IMR-90 (cell line): Measurements from ENCODE around the gene NR1H2. TPM values are rescaled to one million over a fixed set of nuclear protein-coding genes. Genes with fewer than 3 reads are reported as not detected.

Experiments used
- ATAC-seq: fragments of 200-7000 bp; cut with Tn5 transposase; 2 replicates; pipeline ENCODE4 v1.9.1; 2020; ENCODE audit warnings: low read depth, mild to moderate bottlenecking, moderate library complexity
- BruUV-seq: library from RNA; stranded (reverse); fragments of 400-500 nt; replicated peaks from 2 replicates; lab custom pipeline; 2021; lab: Mats Ljungman, UMichigan
- CTCF ChIA-PET: fragments of 300-600 bp; formaldehyde crosslinking; extraction: SDS; loops from one replicate; lab custom pipeline; 2021; ENCODE audit warnings: antibody characterized with exemption; lab: Yijun Ruan, JAX
- POLR2A ChIA-PET: fragments of 300-600 bp; sonication (Branson Sonifier 250); formaldehyde crosslinking; loops from one replicate; lab custom pipeline; 2022; ENCODE audit warnings: antibody characterized with exemption; ENCODE audit not compliant: unreplicated experiment; lab: Charles Lee
- DNase-seq: peaks from one replicate; pipeline ENCODE4 v3.0.0; 2013
- H2AFZ ChIP-seq: replicated peaks from 2 replicates; pipeline ENCODE3; 2013; ENCODE audit warnings: low read length, mild to moderate bottlenecking; ENCODE audit not compliant: poor library complexity
- H2AK5ac ChIP-seq: 2 replicates; pipeline ENCODE4 v1.6.1; 2013; ENCODE audit warnings: low read depth, low read length, inconsistent platforms
- H2AK9ac ChIP-seq: replicated peaks from 2 replicates; pipeline ENCODE3; 2013; ENCODE audit warnings: mild to moderate bottlenecking, low read depth, low read length, moderate library complexity; ENCODE audit not compliant: poor library complexity
- H2BK120ac ChIP-seq: 2 replicates; pipeline ENCODE4 v1.6.1; 2013; ENCODE audit warnings: low read depth, low read length, inconsistent platforms
- H2BK15ac ChIP-seq: 3 replicates; pipeline ENCODE4 v1.6.1; 2013; ENCODE audit warnings: low read depth, low read length, inconsistent platforms
- H2BK20ac ChIP-seq: 2 replicates; pipeline ENCODE4 v1.6.1; 2013; ENCODE audit warnings: low read depth, mild to moderate bottlenecking, inconsistent platforms, low read length, moderate library complexity
- H2BK5ac ChIP-seq: 2 replicates; pipeline ENCODE4 v1.6.1; 2013; ENCODE audit warnings: mild to moderate bottlenecking, low read depth, low read length, inconsistent platforms; ENCODE audit not compliant: poor library complexity, severe bottlenecking
- H3K14ac ChIP-seq: replicated peaks from 2 replicates; pipeline ENCODE4 v1.6.1; 2013; ENCODE audit warnings: low read depth, low read length, inconsistent platforms
- H3K18ac ChIP-seq: 2 replicates; pipeline ENCODE4 v1.6.1; 2013; ENCODE audit warnings: low read depth, low read length, control low read depth
- H3K23ac ChIP-seq: 2 replicates; pipeline ENCODE4 v1.6.1; 2013; ENCODE audit warnings: low read depth, low read length, inconsistent platforms
- H3K27ac ChIP-seq: 2 replicates; pipeline ENCODE4 v1.5.1; 2013; ENCODE audit warnings: mild to moderate bottlenecking, control low read depth, low read length; ENCODE audit not compliant: insufficient read depth
- H3K27me3 ChIP-seq: 2 replicates; pipeline ENCODE4 v1.6.1; 2013; ENCODE audit warnings: low read length; ENCODE audit not compliant: control insufficient read depth, insufficient read depth
- H3K36me3 ChIP-seq: 2 replicates; pipeline ENCODE4 v1.6.1; 2013; ENCODE audit warnings: low read length, mixed read lengths; ENCODE audit not compliant: control insufficient read depth, insufficient read depth
- H3K4ac ChIP-seq: 2 replicates; pipeline ENCODE4 v1.6.1; 2013; ENCODE audit warnings: low read depth, low read length, inconsistent platforms
- H3K4me1 ChIP-seq: 2 replicates; pipeline ENCODE4 v1.6.1; 2013; ENCODE audit warnings: low read length, mixed read lengths; ENCODE audit not compliant: control insufficient read depth, insufficient read depth
- H3K4me2 ChIP-seq: 2 replicates; pipeline ENCODE4 v1.6.1; 2013; ENCODE audit warnings: low read depth, mild to moderate bottlenecking, control low read depth, low read length, moderate library complexity
- H3K4me3 ChIP-seq: 2 replicates; pipeline ENCODE4 v1.5.1; 2013; ENCODE audit warnings: low read depth, mild to moderate bottlenecking, control low read depth, low read length, moderate library complexity; ENCODE audit not compliant: insufficient read depth
- H3K56ac ChIP-seq: 2 replicates; pipeline ENCODE4 v1.6.1; 2013; ENCODE audit warnings: low read length, inconsistent platforms; ENCODE audit not compliant: insufficient read depth; ENCODE audit errors: extremely low read depth
- H3K79me1 ChIP-seq, 2 experiments: 2 replicates each; pipeline ENCODE4 v1.6.1; 2013; ENCODE audit warnings: low read length in 2 of 2, inconsistent platforms in 1 of 2, low read depth in 1 of 2
- H3K9ac ChIP-seq: 2 replicates; pipeline ENCODE4 v1.6.1; 2013; ENCODE audit warnings: low read depth, low read length, control low read depth
- H3K9me1 ChIP-seq: 2 replicates; pipeline ENCODE4 v1.6.1; 2013; ENCODE audit warnings: low read length, inconsistent platforms; ENCODE audit not compliant: insufficient read depth
- H3K9me3 ChIP-seq: 2 replicates; pipeline ENCODE4 v1.6.1; 2013; ENCODE audit warnings: low read length; ENCODE audit not compliant: control insufficient read depth, insufficient read depth
- H4K20me1 ChIP-seq: 2 replicates; pipeline ENCODE4 v1.6.1; 2013; ENCODE audit warnings: low read length, inconsistent platforms; ENCODE audit not compliant: insufficient read depth
- H4K5ac ChIP-seq: 2 replicates; pipeline ENCODE4 v1.6.1; 2013; ENCODE audit warnings: mild to moderate bottlenecking, low read depth, low read length, control low read depth
- H4K8ac ChIP-seq, 2 experiments: 2 replicates each; pipeline ENCODE4 v1.6.1; 2013; ENCODE audit warnings: low read depth in 2 of 2, low read length in 2 of 2, control low read depth in 1 of 2, inconsistent platforms in 1 of 2
- H4K91ac ChIP-seq: 2 replicates; pipeline ENCODE4 v1.6.1; 2013; ENCODE audit warnings: low read depth, low read length, inconsistent platforms; ENCODE audit not compliant: insufficient read depth
- BHLHE40 ChIP-seq: fragments of 150-350 bp; IDR thresholded peaks from 2 replicates; pipeline ENCODE4 v1.6.1; 2016; ENCODE audit warnings: mild to moderate bottlenecking, low read depth, low read length
- CEBPB ChIP-seq: IDR thresholded peaks from 2 replicates; pipeline ENCODE4 v1.6.1; 2012; ENCODE audit warnings: low read depth, low read length, improper control_type of control experiment
- CTCF ChIP-seq: conservative IDR thresholded peaks from 2 replicates; pipeline ENCODE4 v1.5.1; 2012; ENCODE audit warnings: mild to moderate bottlenecking, low read depth, low read length, improper control_type of control experiment
- ELK1 ChIP-seq: fragments of 150-350 bp; IDR thresholded peaks from 2 replicates; pipeline ENCODE4 v1.6.1; 2016; ENCODE audit warnings: low read depth, mild to moderate bottlenecking, low read length, moderate library complexity, borderline replicate concordance
- FOS ChIP-seq: fragments of 150-350 bp; IDR thresholded peaks from 2 replicates; pipeline ENCODE4 v1.6.1; 2016; ENCODE audit warnings: low read depth, low read length
- MAFK ChIP-seq: IDR thresholded peaks from 2 replicates; pipeline ENCODE4 v1.6.1; 2012; ENCODE audit warnings: low read depth, low read length, improper control_type of control experiment
- MXI1 ChIP-seq: IDR thresholded peaks from 2 replicates; pipeline ENCODE4 v1.6.1; 2012; ENCODE audit warnings: low read depth, mild to moderate bottlenecking, low read length, moderate library complexity, borderline replicate concordance
- POLR2A ChIP-seq: IDR thresholded peaks from 2 replicates; pipeline ENCODE4 v1.6.1; 2012; ENCODE audit warnings: mild to moderate bottlenecking, low read depth, low read length
- RCOR1 ChIP-seq: IDR thresholded peaks from 2 replicates; pipeline ENCODE4 v1.6.1; 2012; ENCODE audit warnings: mild to moderate bottlenecking, low read length, improper control_type of control experiment; ENCODE audit not compliant: insufficient replicate concordance
- SMC3 ChIP-seq: fragments of 150-350 bp; IDR thresholded peaks from 2 replicates; pipeline ENCODE4 v1.6.1; 2016; ENCODE audit warnings: low read depth, mild to moderate bottlenecking, antibody characterized with exemption, low read length, moderate library complexity
- WGBS, 2 experiments: methylation state at CpG; one replicate each; pipeline versions ENCODE4 v1.1.5 to v1.1.7; 2013; ENCODE audit warnings: missing lambda C conversion rate in 2 of 2; ENCODE audit not compliant: insufficient read length in 1 of 2; ENCODE audit errors: extremely low coverage in 2 of 2; 5-methylcytosine and 5-hydroxymethylcytosine counted together
- dilution Hi-C: fragments of 300-500 bp; cut with HindIII; formaldehyde crosslinking; loops from one replicate; pipeline ENCODE4 v1.14.3; 2018; ENCODE audit warnings: low sequenced_read_pairs; ENCODE audit not compliant: unreplicated experiment
- in situ Hi-C: fragments of 300-500 bp; cut with MboI; formaldehyde crosslinking; loops from 3 replicates; pipeline ENCODE4 v1.14.3; 2019; ENCODE audit warnings: low sequenced_read_pairs, inconsistent platforms, mixed read lengths
- intact Hi-C: fragments of 100-400 bp; cut with micrococcal nuclease; formaldehyde crosslinking; loops from 2 replicates; pipeline ENCODE4 v1.10.0; 2022
- polyA plus RNA-seq, 3 experiments: library from polyadenylated mRNA; depleted of rRNA; stranded (reverse); fragments of >200 nt; gene quantifications; 2 replicates each; pipeline ENCODE4 v1.2.3, GENCODE V29; 2012; ENCODE audit warnings: low replicate concordance in 1 of 3
- total RNA-seq: library from RNA; depleted of rRNA; stranded (reverse); fragments of >200 nt; gene quantifications from 2 replicates; pipeline ENCODE4 v1.2.3, GENCODE V29; 2012

NR1H2 gene
- total and polyA plus RNA-seq, 2 of the 4 experiments (the other 2 are of a cell fraction) = 37.8 to 48.4 TPM

- CTCF ChIA-PET = no interaction called here
- H3K36me3 ChIP-seq = no peaks in the 10 kb centered on the region
- no peak overlapping the region for H2AK5ac ChIP-seq
- intact Hi-C loops (no loop called here), in situ Hi-C loops (no loop called here), dilution Hi-C loops (no loop called here)
- no peak overlapping the region for H2BK5ac ChIP-seq
- H3K27ac ChIP-seq = no peak overlapping the region
- no peak overlapping the region for H2BK15ac ChIP-seq
- no peak overlapping the region for H3K23ac ChIP-seq
- peaks cover 3% of the 10 kb centered on the region for H3K9me3 ChIP-seq
- no peak for TF ChIP-seq RCOR1
- TF ChIP-seq POLR2A = no peak
- no peak for TF ChIP-seq BHLHE40
- TF ChIP-seq CEBPB = no peak
- no peak for TF ChIP-seq MAFK
- no peak for TF ChIP-seq CTCF
- no peak for TF ChIP-seq MXI1
- TF ChIP-seq SMC3 = no peak
- TF ChIP-seq ELK1 = no peak
- no peak for TF ChIP-seq FOS
- no peak overlapping the region for H4K91ac ChIP-seq
- no peak overlapping the region for H3K4me2 ChIP-seq
- no peak overlapping the region for H3K56ac ChIP-seq
- H2BK20ac ChIP-seq = no peak overlapping the region
- no peaks in the 10 kb centered on the region for H4K20me1 ChIP-seq
- no peak overlapping the region for H3K4me3 ChIP-seq
- H4K8ac ChIP-seq = no peak overlapping the region
- ATAC-seq = no peak
- peaks cover 25% of the 10 kb centered on the region for H3K27me3 ChIP-seq
- no peak overlapping the region for H3K14ac ChIP-seq
- POLR2A ChIA-PET = no interaction called here
- no peaks in the 10 kb centered on the region for H3K4me1 ChIP-seq
- H3K18ac ChIP-seq = no peak overlapping the region
- H4K5ac ChIP-seq = no peak overlapping the region
- H2BK120ac ChIP-seq = no peak overlapping the region
- H2AK9ac ChIP-seq = no peak overlapping the region
- H3K9ac ChIP-seq = no peak overlapping the region
- no TSS peak for BruUV-seq
- DNase-seq = no peak
- no peak overlapping the region for H3K4ac ChIP-seq
- no peaks in the 10 kb centered on the region; the same call in 1 of the 2 replicates for H3K9me1 ChIP-seq
- H3K79me1 ChIP-seq = no peaks in the 10 kb centered on the region
- no peak overlapping the region for H2AFZ ChIP-seq
- WGBS, 2 experiments = 73% methylated on average over 3 of the region's 12 CpGs; no CpG with 5 or more reads in 1 of the 2 experiments
Measured at GRCh38 chr19:50334741-50335421, 41.4 kb upstream of the NR1H2 start.
